Activated B cell treated with CpG ODN at 0.5 μM for 24 hours (primary cell): ENCODE measurements around the gene BRD2. TPM values are rescaled to one million over a fixed set of nuclear protein-coding genes. Genes with fewer than 3 reads are reported as not detected.

ENCODE experiments used
- ATAC-seq: fragments of 200-7000 bp; cut with Tn5 transposase; one replicate; pipeline ENCODE4 v1.10.0; 2021; ENCODE audit warnings: low read depth, mild to moderate bottlenecking, moderate library complexity
- CTCF ChIA-PET: fragments of 350-600 bp; sonication (Branson Sonifier 250); formaldehyde crosslinking; loops from one replicate; lab custom pipeline; 2021; ENCODE audit warnings: antibody characterized with exemption; lab: Charles Lee
- POLR2A ChIA-PET: fragments of 350-600 bp; sonication (Branson Sonifier 250); formaldehyde crosslinking; loops from one replicate; lab custom pipeline; 2021; ENCODE audit warnings: antibody characterized with exemption; lab: Charles Lee
- DNase-seq: peaks from one replicate; pipeline ENCODE4 v3.0.0; 2022
- H3K27ac Mint-ChIP-seq: one replicate; pipeline ENCODE4 v1.8.0; 2020; ENCODE audit warnings: mixed read lengths
- H3K27me3 Mint-ChIP-seq: one replicate; pipeline ENCODE4 v1.8.0; 2021; ENCODE audit warnings: mixed read lengths
- H3K36me3 Mint-ChIP-seq: one replicate; pipeline ENCODE4 v1.8.0; 2021; ENCODE audit warnings: low read depth, mixed read lengths
- H3K4me1 Mint-ChIP-seq: one replicate; pipeline ENCODE4 v1.8.0; 2021; ENCODE audit warnings: mixed read lengths
- H3K4me3 Mint-ChIP-seq: one replicate; pipeline ENCODE4 v1.8.0; 2020; ENCODE audit warnings: mild to moderate bottlenecking, mixed read lengths
- H3K9me3 Mint-ChIP-seq: one replicate; pipeline ENCODE4 v1.8.0; 2020; ENCODE audit warnings: mixed read lengths
- intact Hi-C: fragments of 100-400 bp; cut with micrococcal nuclease; formaldehyde crosslinking; loops from one replicate; pipeline ENCODE4 v1.15.1; 2024
- total RNA-seq: library from RNA; stranded (reverse); gene quantifications from 2 replicates; pipeline ENCODE4 v1.2.3, GENCODE V29; 2022
- TF ChIP-seq, protein P1 (sequence below): fragments of 200-600 bp; IDR thresholded peaks from one replicate; pipeline ENCODE4 v1.8.0; 2022; ENCODE audit warnings: antibody characterized with exemption, mild to moderate bottlenecking

The BRD2 gene
- total RNA-seq, 1 donor from 2014 or later = 370 TPM

DNA sequence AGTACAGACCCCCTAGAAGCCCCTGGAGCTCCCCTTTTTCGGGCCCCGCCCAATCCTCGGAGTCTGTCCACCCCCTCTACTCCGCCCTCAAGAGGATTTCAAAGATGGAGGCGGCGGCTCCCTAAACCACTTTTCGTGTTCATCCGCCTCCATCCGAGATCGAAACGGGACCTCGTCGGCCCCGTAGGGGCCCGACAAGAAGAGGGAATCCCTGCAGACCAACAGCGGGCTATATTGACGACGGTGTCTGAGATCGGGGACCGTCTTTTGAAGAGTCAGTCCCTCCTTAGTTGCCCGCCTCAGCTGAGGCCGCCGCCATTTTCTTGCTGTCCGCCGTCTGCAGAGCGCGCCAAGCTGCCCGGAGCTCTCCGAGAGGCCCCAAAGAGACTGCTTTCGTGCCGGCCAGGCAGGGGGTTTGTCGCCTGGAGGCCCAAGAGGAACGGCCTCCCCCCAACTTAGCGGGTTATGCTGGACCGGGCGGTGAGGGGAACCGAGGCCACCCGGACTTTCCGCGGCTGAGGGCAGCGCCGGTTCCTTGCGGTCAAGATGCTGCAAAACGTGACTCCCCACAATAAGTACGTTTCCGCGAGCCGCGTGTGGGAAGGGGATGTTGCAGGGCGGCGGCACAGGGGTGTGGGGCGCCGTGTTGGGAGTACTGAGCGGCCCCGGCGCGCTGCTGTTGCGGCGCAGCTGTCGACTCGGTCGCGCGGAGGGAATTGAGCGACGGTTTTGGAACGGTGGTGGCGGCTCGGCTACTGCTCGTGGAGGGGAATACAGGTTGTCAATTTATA, 4.2 kb downstream of the BRD2 start:
- peak; percentile 57 for DNase-seq
- intact Hi-C loops = loop anchor here (1.0 to 10.0 kb wide), 9 partner anchors 12 to 538 kb away; partner anchors contain the start of genes HLA-DOA, HLA-DQB1, HLA-DRA and TAP2
- POLR2A ChIA-PET = interaction anchor here (0.5 to 14.0 kb wide), 81 partner anchors 12 to 1698 kb away, joined by 3 to 1150 read pairs (median 7); partner anchors contain the start of genes ATF6B, B3GALT4, CUTA and DXO
- TF ChIP-seq, protein P1, sequence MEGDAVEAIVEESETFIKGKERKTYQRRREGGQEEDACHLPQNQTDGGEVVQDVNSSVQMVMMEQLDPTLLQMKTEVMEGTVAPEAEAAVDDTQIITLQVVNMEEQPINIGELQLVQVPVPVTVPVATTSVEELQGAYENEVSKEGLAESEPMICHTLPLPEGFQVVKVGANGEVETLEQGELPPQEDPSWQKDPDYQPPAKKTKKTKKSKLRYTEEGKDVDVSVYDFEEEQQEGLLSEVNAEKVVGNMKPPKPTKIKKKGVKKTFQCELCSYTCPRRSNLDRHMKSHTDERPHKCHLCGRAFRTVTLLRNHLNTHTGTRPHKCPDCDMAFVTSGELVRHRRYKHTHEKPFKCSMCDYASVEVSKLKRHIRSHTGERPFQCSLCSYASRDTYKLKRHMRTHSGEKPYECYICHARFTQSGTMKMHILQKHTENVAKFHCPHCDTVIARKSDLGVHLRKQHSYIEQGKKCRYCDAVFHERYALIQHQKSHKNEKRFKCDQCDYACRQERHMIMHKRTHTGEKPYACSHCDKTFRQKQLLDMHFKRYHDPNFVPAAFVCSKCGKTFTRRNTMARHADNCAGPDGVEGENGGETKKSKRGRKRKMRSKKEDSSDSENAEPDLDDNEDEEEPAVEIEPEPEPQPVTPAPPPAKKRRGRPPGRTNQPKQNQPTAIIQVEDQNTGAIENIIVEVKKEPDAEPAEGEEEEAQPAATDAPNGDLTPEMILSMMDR = no peak
- ATAC-seq = no peak
- H3K9me3 Mint-ChIP-seq = no peaks in the 10 kb centered on the region
- H3K27me3 Mint-ChIP-seq = no peaks in the 10 kb centered on the region
- CTCF ChIA-PET = interaction anchor here (0.9 to 11.4 kb wide), 15 partner anchors 10 to 134 kb away, joined by 3 to 151 read pairs (median 6); partner anchors contain the start of genes HLA-DMA, HLA-DMB, PSMB9 and TAP1
- H3K36me3 Mint-ChIP-seq = peaks cover 82% of the 10 kb centered on the region
- H3K4me1 Mint-ChIP-seq = peaks cover 44% of the 10 kb centered on the region
- H3K4me3 Mint-ChIP-seq = peak overlapping the region; percentile 91
- H3K27ac Mint-ChIP-seq = peak overlapping the region; percentile 99

GRCh38 chr6:32973144-32974015, 5.0 kb downstream of the BRD2 start:
- Mint-ChIP-seq H3K9me3 (no peaks in the 10 kb centered on the region), H3K27ac (peak overlapping the region; percentile 99), H3K36me3 (peaks cover 88% of the 10 kb centered on the region), H3K4me3 (peak overlapping the region; percentile 91), H3K27me3 (no peaks in the 10 kb centered on the region), H3K4me1 (peaks cover 47% of the 10 kb centered on the region)
- TF ChIP-seq, protein P1 = no peak
- ChIA-PET CTCF (interaction anchor here (1.0 to 11.4 kb wide), 10 partner anchors 9 to 174 kb away, joined by 3 to 151 read pairs (median 16); partner anchors contain the start of genes HLA-DMA and HLA-DMB), POLR2A (interaction anchor here (0.6 to 14.0 kb wide), 34 partner anchors 12 to 1002 kb away, joined by 3 to 1150 read pairs (median 13); partner anchors contain the start of genes B3GALT4, DXO, HLA-DMA and HLA-DMB)
- no peak for ATAC-seq
- intact Hi-C loops = loop anchor here (1.0 to 10.0 kb wide), 9 partner anchors 11 to 539 kb away; partner anchors contain the start of genes HLA-DOA, HLA-DQB1, HLA-DRA and TAP2
- DNase-seq = no peak

DNA sequence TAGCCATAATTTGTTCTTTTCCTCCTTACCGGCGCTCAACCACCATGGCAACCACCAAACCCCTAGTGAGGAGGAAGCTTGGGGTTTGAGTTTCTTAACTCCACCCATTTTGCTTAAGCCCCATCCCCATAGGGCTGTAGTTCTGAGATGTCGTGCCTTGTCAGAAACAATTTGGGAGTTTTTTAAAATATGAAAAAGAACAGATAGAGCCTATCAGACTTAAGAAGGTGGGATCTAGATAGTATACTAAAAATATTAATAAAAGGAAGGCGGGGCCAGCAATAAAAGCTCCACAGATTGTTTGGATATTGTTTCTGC, 5.6 kb downstream of the BRD2 start:
- Mint-ChIP-seq H3K9me3 (no peaks in the 10 kb centered on the region), H3K4me3 (peak overlapping the region; percentile 91), H3K27me3 (no peaks in the 10 kb centered on the region), H3K27ac (peak overlapping the region; percentile 99), H3K36me3 (peaks cover 92% of the 10 kb centered on the region), H3K4me1 (peaks cover 51% of the 10 kb centered on the region)
- ATAC-seq (no peak), DNase-seq (no peak)
- ChIA-PET CTCF (interaction anchor here (1.0 to 11.4 kb wide), 6 partner anchors 11 to 174 kb away, joined by 3 to 151 read pairs (median 16); partner anchors contain the start of genes HLA-DMA and HLA-DMB), POLR2A (interaction anchor here (0.7 to 14.0 kb wide), 16 partner anchors 11 to 1002 kb away, joined by 3 to 1150 read pairs (median 56); partner anchors contain the start of genes B3GALT4, DXO, HLA-DMA and HLA-DMB)
- TF ChIP-seq, protein P1 = no peak
- intact Hi-C loops = loop anchor here (1.0 to 10.0 kb wide), 5 partner anchors 89 to 539 kb away; partner anchors contain the start of genes HLA-DQB1, HLA-DRA and ZBTB22

GRCh38 chr6:32974541-32975308, 6.3 kb downstream of the BRD2 start:
- H3K27me3 Mint-ChIP-seq = no peaks in the 10 kb centered on the region
- ATAC-seq (no peak), DNase-seq (no peak)
- H3K36me3 Mint-ChIP-seq = peaks cover 96% of the 10 kb centered on the region
- ChIA-PET CTCF (interaction anchor here (1.0 to 11.4 kb wide), 8 partner anchors 10 to 173 kb away, joined by 3 to 151 read pairs (median 9); partner anchors contain the start of genes HLA-DMA and HLA-DMB), POLR2A (interaction anchor here (0.7 to 14.0 kb wide), 16 partner anchors 10 to 1003 kb away, joined by 3 to 1150 read pairs (median 56); partner anchors contain the start of genes B3GALT4, DXO, HLA-DMA and HLA-DMB)
- H3K4me1 Mint-ChIP-seq = peaks cover 52% of the 10 kb centered on the region
- TF ChIP-seq, protein P1 = no peak
- H3K4me3 Mint-ChIP-seq = peak overlapping the region; percentile 91
- H3K9me3 Mint-ChIP-seq = no peaks in the 10 kb centered on the region
- intact Hi-C loops = loop anchor here (1.0 to 10.0 kb wide), 5 partner anchors 89 to 540 kb away; partner anchors contain the start of genes HLA-DQB1, HLA-DRA and ZBTB22
- H3K27ac Mint-ChIP-seq = peak overlapping the region; percentile 99
